Measurements from ENCODE around the gene LRRC36.

Gene LRRC36

GRCh38 chr16:67421030-67421429, 94.4 kb downstream of the LRRC36 start:
- no peak for TF ChIP-seq CTCF (IDR thresholded peaks at IDR 0.05; ENCODE audit: low read depth, low read length)
- Histone ChIP-seq H3K36me3 (no peaks in the 10 kb centered on the region), H3K9me3 (no peaks in the 10 kb centered on the region), H3K27me3 (no peaks in the 10 kb centered on the region), H3K4me1 (no peaks in the 10 kb centered on the region), H3K4me3 (ENCODE audit: low read depth, low read length) (no peak overlapping the region)
- DNase-seq, result no peak

GRCh38 chr16:67423015-67423414, 96.4 kb downstream of the LRRC36 start:
- Histone ChIP-seq H3K36me3 (no peaks in the 10 kb centered on the region), H3K4me1 (no peaks in the 10 kb centered on the region), H3K27me3 (no peaks in the 10 kb centered on the region), H3K4me3 (ENCODE audit: low read depth, low read length) (no peak overlapping the region), H3K9me3 (no peaks in the 10 kb centered on the region)
- no peak for DNase-seq
- no peak for TF ChIP-seq CTCF (IDR thresholded peaks at IDR 0.05; ENCODE audit: low read depth, low read length)

- DNase-seq, result no peak
- no peak overlapping the region for H3K4me3 ChIP-seq (ENCODE audit: low read depth, low read length)
- H3K9me3 ChIP-seq, result no peaks in the 10 kb centered on the region
- peaks cover 4% of the 10 kb centered on the region for H3K4me1 ChIP-seq
- no peak for TF ChIP-seq CTCF (IDR thresholded peaks at IDR 0.05; ENCODE audit: low read depth, low read length)
- H3K36me3 ChIP-seq, result no peaks in the 10 kb centered on the region
- H3K27me3 ChIP-seq, result no peaks in the 10 kb centered on the region
Observed at GRCh38 chr16:67423611-67424260, 97.1 kb downstream of the LRRC36 start.

DNA sequence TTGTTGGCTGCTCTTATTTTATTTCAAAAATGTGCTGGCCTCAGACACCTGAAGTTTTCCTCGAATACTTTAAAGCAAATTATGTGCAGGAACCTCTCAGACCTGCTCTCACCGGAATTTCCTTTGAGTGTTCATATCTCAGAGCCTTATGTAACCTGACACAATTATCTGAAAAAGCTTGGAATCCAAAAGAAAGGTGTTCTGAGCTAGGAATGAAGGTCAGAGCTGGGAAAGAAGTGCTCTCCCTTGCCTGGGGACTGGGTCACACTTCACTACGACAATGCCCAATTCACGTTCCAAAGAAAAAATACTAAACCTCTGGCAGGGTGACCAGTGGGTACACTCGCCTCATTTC, 97.6 kb downstream of the LRRC36 start:
- H3K4me3 ChIP-seq (ENCODE audit: low read depth, low read length), result no peak overlapping the region
- H3K36me3 ChIP-seq, result no peaks in the 10 kb centered on the region
- no peaks in the 10 kb centered on the region for H3K27me3 ChIP-seq
- H3K4me1 ChIP-seq, result peaks cover 4% of the 10 kb centered on the region
- no peak for TF ChIP-seq CTCF (IDR thresholded peaks at IDR 0.05; ENCODE audit: low read depth, low read length)
- DNase-seq, result no peak
- H3K9me3 ChIP-seq, result no peaks in the 10 kb centered on the region

DNA sequence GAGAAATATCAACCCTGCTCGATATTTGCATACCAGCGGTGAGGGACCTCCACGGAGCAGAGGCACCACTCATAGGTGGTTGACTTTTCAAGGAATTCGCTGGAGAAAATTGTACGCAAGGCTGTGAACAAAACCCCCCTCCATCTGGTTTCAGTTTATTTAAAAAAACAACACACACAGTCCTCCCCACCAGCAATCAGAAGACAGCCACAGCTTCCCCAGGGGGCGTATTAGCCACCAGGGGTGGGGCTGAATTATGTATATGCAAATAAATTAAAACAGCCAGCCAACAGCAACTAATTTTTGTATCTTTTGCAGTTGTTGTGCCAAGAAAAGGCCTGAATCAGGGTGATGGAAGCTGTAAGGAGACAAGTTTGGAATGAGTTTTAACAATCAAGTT, 98.4 kb downstream of the LRRC36 start:
- Histone ChIP-seq H3K9me3 (no peaks in the 10 kb centered on the region), H3K4me3 (ENCODE audit: low read depth, low read length) (no peak overlapping the region), H3K27me3 (no peaks in the 10 kb centered on the region; the same call in 1 of the 2 replicates), H3K36me3 (no peaks in the 10 kb centered on the region), H3K4me1 (peaks cover 4% of the 10 kb centered on the region)
- no peak for DNase-seq
- no peak for TF ChIP-seq CTCF (IDR thresholded peaks at IDR 0.05; ENCODE audit: low read depth, low read length)

DNA sequence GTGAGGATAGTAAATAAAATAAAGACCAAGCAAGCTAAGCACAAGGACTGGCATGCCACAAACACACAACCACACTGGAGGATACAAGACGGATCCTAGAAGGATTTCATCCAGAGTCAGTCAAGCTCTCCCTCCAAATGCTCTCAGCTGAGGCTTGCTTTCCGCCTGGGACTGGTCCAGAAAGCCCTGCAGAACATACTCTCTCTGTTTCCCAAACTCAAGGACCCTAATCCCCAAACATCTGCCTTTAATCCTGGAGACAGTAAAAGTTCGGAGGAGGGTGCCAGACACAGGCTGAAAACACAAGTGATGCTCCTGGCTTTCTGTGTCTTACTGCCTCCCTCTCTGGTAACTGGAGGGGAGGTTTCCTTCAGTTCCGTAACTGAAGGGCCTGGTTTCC, 99.0 kb downstream of the LRRC36 start:
- H3K36me3 ChIP-seq, result no peaks in the 10 kb centered on the region
- TF ChIP-seq CTCF (IDR thresholded peaks at IDR 0.05; ENCODE audit: low read depth, low read length), result no peak
- no peak for DNase-seq
- peaks cover 5% of the 10 kb centered on the region for H3K27me3 ChIP-seq
- H3K4me1 ChIP-seq, result peaks cover 4% of the 10 kb centered on the region
- H3K4me3 ChIP-seq (ENCODE audit: low read depth, low read length), result no peak overlapping the region
- H3K9me3 ChIP-seq, result no peaks in the 10 kb centered on the region
